Right ventricle myocardium superior (tissue), 1 donor: Measurements from ENCODE around the gene OR2L8. TPM values are rescaled to one million over a fixed set of nuclear protein-coding genes. Genes with fewer than 3 reads are reported as not detected.
"Not testable (repeated sequence)": the region's sequence is repeated elsewhere in the genome, so short reads cannot be mapped to it uniquely, and the experiment has no call there.

Experiments used
- ATAC-seq: fragments of 200-7000 bp; cut with Tn5 transposase; one replicate; pipeline ENCODE4 v1.9.1; 2020; ENCODE audit warnings: mild to moderate bottlenecking; ENCODE audit not compliant: poor library complexity
- DNase-seq: peaks from one replicate; pipeline ENCODE4 v3.0.0-alpha.2; 2020
- intact Hi-C: fragments of 100-400 bp; cut with DNase I; formaldehyde crosslinking; loops from one replicate; pipeline ENCODE4 v1.11.2; 2022
- long read RNA-seq: library from polyadenylated mRNA; unstranded; transcript quantifications from one replicate; pipeline ENCODE4 v2.0.0, GENCODE V29; 2021
- total RNA-seq: library from RNA; stranded (reverse); fragmentation: NEBNext Ultra II Directional; extraction: Animal tissue kit (Norgen Biotek cat#: 25700); gene quantifications from one replicate; pipeline ENCODE4 v1.2.1, GENCODE V29; 2021
- donor health status: DM: no; HTN: yes; CAD: no; lungs with severe emphysema.

OR2L8 gene
- total RNA-seq = not detected
- long read RNA-seq = 0 reads

DNA sequence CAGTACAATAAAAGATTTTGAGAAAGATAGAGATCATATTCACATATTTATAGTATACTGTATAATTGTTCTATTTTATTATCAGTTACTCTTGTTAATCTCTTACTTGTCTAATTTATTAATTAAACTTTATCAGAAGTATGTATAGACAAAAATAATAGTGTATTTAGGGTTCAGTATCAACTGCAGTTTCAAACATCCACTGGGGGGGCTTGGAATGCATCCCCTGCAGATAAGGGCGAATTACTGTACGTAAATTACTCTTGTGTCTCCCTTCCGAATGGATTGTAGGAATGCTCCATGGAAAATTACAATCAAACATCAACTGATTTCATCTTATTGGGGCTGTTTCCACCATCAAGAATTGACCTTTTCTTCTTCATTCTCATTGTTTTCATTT lies at the start of gene OR2L8:
TSS of gene OR2L8 (plus strand) at position 301 of the 400 bp plus-strand sequence. CDS start at position 301, 0 bp downstream.
- no peak for ATAC-seq
- intact Hi-C loops = no loop called here
- DNase-seq = no peak

GRCh38 chr1:247904122-247904521 lies 44.5 kb upstream of the OR2L8 start:
- DNase-seq (no peak), ATAC-seq (no peak)
- intact Hi-C loops = no loop called here

DNA sequence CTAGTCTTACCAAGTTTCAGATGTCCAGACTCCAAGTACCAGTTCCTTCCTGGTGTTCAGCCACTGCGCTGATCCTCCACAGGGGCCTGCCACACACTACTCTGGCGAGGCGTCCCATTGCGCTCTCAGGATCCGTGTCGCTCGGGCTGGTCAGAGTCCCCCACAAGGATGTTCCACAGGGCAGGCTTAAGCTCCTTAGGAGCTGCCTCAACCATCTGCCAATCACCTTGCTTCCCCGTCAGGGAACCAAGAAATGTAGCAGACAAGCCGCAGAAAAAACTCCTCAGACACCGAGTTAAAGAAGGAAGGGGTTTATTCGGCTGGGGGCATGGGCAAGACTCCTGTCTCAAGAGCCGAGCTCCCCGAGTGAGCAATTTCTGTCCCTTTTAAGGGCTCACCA lies 43.5 kb upstream of the OR2L8 start:
- intact Hi-C loops = no loop called here
- ATAC-seq (no peak), DNase-seq (no peak)

- DNase-seq (no peak), ATAC-seq (no peak)
- intact Hi-C loops = no loop called here
These were observed 42.7 kb upstream of the OR2L8 start for GRCh38 chr1:247905910-247906503.

GRCh38 chr1:247906504-247907047 lies 42.1 kb upstream of the OR2L8 start:
- ATAC-seq = no peak
- DNase-seq = no peak
- intact Hi-C loops = no loop called here

DNA sequence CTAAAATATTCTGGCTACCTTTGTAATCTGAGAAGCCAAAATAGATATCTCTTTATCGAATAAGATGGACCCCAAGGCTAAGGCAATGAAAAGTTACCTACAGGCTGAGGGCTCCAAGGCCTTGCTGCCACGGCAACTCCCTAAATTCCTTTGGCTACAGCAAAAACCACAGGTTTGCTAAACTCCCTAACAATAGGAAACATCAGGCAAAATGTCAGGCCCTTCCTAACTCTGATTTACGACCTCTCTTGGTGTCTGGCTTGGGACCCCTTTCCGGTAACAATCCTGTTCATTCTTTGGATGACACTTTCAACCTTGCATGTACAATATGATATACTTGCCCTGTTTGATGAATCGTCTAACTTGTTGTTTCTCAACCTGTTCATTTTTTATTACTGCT lies 39.9 kb upstream of the OR2L8 start:
- ATAC-seq = no peak
- intact Hi-C loops = no loop called here
- DNase-seq = no peak

DNA sequence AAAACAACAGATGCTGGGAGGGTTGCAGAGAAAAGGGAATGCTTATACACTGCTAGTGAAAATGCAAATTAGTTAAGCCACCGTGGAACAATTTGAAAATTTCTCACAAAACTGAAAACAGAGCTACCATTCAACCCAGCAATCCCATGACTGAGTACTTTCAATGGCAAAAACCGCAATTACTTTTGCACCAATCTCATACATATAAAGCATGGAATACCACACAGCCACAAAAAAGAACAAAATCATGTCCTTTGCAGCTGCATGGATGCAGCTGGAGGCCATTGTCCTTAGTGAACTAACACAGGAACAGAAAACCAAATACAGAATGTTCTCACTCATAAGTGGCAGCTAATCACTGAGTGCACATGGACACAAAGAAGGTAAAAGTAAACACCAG lies 34.9 kb upstream of the OR2L8 start:
- ATAC-seq = no peak
- intact Hi-C loops = no loop called here

GRCh38 chr1:247914941-247915662 lies 33.6 kb upstream of the OR2L8 start:
- intact Hi-C loops = no loop called here
- DNase-seq (no peak), ATAC-seq (no peak)

More for the DNA sequence above, 34.9 kb upstream of the OR2L8 start:
- no peak for DNase-seq

DNA sequence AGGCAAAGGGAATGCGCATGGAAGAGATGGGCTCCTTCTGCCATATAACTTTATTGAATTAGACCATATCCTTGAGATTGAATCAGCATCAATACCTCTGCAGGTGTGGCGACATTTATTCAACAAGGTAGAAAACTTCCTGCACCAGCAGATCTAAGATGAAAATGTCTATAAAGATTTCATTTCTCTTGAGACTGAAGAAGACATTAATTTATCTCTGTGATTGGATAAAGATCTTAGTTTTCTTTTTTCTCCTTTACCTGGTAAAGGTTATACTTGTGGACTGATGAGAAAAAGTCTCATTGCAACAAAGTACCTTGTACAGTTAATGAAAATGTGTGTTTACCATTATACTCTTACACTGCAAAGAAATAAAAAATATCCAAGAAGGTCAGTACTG lies 28.7 kb upstream of the OR2L8 start, which contains the start of gene OR2T8:
TSS of gene OR2T8 (plus strand) at position 301 of the 400 bp plus-strand sequence. CDS start 766 bp downstream, outside the sequence.
- intact Hi-C loops = no loop called here
- DNase-seq (no peak), ATAC-seq (no peak)

DNA sequence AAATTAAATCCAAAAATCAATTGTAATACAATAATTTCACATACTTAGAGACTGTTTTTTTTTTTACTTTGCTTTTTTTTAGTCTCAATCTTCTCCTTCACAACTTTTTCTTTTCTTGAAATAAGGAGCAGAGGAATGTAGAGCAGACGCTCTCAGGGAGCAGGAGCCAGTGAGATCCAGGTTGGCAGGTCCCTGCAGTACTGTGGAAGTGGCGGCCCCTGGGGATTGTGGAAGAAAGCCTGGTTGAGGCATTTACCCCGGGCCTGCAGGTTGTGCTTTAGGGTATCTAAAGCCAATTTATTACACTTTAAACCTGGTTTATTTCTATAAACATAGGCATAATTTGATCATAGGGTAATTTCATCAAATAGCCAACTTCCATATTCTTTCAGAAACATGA lies 24.7 kb upstream of the OR2L8 start:
- DNase-seq = no peak
- intact Hi-C loops = no loop called here
- ATAC-seq = no peak

DNA sequence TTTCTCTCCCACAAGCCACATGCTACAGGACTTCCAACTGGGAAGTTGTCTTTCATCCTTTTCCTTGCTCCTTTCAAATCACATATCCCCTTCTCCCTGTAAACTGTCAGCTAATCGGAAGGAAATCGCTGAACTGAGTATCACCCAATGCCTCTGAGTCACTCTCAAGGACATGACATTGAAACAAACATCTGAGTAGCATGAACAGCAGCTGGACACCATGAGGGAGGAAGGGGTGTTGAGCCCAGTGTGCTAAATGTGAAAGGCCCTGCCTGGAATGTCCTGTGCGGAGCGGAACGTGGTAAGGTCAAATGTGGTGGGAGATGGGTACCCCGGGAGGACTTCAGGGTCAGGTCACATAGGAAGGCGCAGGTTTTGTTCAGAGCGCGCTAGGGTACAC lies 23.8 kb upstream of the OR2L8 start, which contains the start of gene OR2AJ1:
TSS of gene OR2AJ1 (plus strand) at position 22 of the 400 bp plus-strand sequence. CDS start 8,880 bp downstream, outside the sequence.
- DNase-seq (no peak), ATAC-seq (no peak)
- intact Hi-C loops = no loop called here

DNA sequence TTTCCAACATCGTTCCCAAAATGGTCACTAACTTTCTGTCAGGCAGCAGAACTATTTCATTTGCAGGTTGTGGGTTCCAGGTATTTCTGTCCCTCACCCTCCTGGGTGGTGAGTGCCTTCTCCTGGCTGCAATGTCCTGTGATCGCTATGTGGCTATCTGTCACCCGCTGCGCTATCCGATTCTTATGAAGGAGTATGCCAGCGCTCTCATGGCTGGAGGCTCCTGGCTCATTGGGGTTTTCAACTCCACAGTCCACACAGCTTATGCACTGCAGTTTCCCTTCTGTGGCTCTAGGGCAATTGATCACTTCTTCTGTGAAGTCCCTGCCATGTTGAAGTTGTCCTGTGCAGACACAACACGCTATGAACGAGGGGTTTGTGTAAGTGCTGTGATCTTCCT lies 14.7 kb upstream of the OR2L8 start:
- ATAC-seq = no peak
- no peak for DNase-seq
- intact Hi-C loops = no loop called here

GRCh38 chr1:247935781-247936180 lies 12.9 kb upstream of the OR2L8 start:
- no peak for ATAC-seq
- intact Hi-C loops = no loop called here
- no peak for DNase-seq

DNA sequence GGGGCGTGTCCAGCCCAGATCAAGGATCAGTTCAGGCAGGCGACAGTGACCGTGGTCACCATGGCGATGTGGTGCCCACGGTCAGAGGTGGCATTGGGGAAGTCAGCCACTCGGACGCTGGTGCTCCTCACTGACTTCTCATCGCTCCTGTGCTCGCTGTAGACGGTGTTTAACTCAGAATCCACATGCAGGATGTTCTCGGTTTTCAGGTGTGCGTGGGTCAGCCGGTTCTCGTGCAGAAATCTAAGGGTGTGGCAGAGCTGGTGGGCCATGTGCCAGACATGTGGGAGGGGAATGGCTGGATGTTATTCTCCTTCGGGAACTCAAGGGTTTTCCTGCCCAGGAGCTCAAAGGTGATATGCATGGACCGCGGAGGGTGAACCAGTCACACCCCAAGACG lies 12.2 kb upstream of the OR2L8 start:
- ATAC-seq (no peak), DNase-seq (no peak)
- intact Hi-C loops = no loop called here

DNA sequence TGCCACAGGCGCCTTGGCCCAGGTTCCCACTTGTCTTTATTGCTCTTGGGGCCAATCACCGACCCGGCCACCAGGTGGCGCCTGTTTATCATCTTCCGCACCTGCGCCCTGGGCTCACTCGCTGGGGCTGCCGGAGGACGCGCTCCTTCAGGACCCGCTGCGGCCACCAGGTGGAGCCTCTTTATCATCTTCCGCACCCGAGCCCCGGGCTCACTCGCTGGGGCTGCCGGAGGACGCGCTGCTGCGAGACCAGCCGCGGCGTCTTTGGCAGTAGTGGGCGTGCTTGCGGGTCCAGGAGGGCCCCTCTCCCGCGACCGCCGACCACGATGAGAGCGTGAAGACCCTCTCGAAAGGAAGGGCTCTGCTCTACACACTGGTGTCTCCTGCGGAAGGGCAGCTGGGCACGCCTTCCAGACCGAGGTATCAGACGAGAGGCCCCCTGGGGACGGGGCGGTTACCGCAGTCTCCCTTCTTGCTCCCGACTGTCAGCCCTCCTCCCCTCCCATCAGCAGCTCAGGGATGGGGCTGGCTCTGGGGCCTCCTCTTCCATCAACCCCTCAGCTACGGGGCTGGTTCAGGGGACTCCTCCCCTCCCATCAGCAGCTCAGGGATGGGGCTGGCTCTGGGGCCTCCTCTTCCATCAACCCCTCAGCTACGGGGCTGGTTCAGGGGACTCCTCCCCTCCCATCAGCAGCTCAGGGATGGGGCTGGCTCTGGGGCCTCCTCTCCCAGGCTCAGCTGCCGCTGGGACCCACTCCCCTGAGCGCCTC lies 11.5 kb upstream of the OR2L8 start:
- intact Hi-C loops = not testable (repeated sequence)
- peak; percentile 72 for ATAC-seq
- DNase-seq = peak; percentile 84

DNA sequence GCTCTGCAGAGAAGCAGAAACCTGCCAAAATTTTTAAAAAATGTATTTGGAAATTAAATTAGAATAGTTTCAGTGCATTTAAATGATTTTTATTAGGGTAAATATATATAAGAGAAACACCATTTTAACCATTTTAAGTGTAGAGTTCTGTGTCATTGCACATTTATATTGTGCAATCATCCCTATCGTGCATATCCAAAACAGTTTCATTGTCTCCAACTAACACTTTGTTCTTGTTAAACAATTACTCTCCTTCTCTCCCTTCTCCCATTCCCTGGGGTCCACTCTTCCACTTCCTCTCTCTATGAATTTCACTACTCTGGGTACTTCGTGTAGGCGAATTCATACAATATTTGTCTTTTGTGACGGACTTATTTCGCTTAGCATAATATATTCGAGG lies 6.0 kb upstream of the OR2L8 start:
- intact Hi-C loops = no loop called here
- ATAC-seq (no peak), DNase-seq (no peak)

DNA sequence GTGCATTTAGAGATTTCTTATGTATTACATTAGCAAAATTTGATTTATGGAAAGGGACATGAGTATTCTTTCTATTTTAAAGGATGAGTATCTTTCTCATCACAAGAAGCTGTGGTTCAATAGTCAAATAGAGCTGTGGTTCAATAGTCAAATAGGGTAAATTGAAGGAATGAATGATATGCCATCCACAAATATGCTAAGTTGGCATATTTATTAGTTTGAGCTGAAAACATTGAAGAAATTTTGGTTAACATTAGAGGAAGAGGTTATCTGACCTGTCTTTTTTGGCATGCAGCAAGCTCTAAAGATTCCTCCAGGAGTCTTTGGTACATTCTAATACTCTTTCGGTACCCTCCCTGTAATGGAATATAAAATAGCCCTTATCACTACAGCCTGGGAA lies 4.8 kb downstream of the OR2L8 start:
- DNase-seq = no peak
- ATAC-seq = no peak
- intact Hi-C loops = no loop called here

- intact Hi-C loops = no loop called here
- no peak for DNase-seq
- no peak for ATAC-seq
These were observed 13.1 kb downstream of the OR2L8 start for GRCh38 chr1:247961791-247962190.

GRCh38 chr1:247962911-247963588 lies 14.4 kb downstream of the OR2L8 start:
- DNase-seq = no peak
- intact Hi-C loops = no loop called here
- ATAC-seq = no peak
